Stimulated activated CD8-positive, alpha-beta memory T cell treated with anti-CD3 and anti-CD28 coated beads, Interleukin-7, amount 100 ng/mL, for 4 hours (primary cell): ENCODE results near the gene LIF.

Experiments
- DNase-seq, 2 donors: peaks; one replicate each; pipeline ENCODE4 v3.0.0-alpha.2; 2020; ENCODE audit warnings: low read depth in 2 of 2

LIF gene

DNA sequence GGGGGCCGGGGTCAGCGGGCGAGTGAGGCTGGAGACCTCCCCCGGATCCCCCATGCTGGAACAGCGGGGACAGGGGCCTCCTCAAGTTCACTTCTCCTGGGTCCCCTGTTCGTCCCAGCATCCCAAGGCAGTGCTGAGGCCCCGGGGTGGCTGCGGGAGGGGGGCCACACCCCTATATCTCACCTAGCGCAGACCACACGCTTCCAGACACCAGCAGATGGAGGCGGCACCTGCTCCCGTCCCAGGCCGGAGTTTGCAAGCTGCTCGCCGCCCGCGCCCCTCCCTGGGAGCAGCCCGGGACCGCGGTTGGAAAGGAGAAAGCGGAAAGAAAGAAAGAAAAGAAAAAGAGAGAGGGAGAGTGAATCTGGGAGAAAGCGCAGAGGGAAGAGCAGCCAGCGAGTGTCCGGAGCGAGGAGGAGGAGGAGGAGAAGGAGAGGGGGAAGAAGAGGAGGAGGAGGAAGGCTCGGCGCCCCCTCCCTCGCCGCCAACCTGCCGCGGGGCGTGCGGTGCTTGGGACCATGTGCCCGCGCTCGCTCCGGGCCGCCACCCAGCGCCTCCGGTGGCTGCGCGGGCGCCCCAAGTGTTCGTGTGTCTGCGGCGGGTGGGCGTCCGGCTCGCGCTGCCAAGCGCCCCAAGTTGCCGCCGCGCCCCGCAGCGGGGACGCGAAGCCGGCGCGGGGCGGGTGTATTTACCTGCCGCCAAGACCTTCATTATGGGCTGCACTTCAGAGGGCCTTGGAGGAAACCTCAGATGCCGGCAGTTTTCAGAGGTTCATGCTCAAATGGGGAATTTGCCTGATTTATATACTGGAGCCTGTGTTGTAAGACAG lies at the start of gene LIF:
Gene LIF, minus strand, starts transcription at position 775 of the 829 bp plus-strand sequence. Its CDS starts 64 bp downstream, at position 711.
- peak; percentile 26 to 64 for DNase-seq

DNA sequence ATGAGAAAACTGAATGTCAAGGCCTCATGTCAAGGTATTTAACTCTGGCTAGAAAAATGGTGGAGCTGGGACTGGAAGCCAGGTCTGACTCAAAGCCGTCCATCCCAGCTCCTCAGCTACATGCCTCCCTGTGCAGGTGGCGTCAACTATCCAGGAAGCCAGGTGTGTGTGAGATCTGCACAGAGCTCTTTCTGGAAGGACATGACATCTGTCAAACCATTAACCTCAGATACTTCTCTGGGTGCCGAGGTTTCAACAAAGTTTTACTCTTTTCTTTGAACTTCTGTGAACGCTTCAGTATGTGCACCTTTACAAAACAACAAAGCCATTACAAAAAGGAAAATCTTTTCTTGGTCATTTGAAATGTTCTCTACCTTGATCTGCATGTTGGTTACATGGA lies 49.8 kb upstream of the LIF start:
- no peak for DNase-seq

DNA sequence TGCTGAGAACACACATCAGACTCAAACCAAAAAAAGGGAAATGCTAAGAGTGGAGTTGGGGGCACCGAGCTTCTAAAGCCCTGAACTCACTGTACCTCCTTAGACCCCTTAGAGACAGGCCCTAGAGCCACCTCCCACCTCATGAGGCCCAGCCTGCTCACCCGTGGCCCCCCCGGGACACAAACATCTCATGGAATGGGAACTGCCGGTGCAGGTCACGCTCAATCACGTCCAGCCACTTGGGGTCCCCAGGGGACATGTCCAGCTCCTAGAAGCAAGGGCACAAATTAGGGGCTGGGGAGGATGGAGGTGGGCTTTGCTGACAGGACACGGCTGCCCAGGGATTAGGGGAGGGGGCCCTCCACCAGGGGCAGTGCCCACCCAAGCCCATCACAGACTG lies 49.0 kb upstream of the LIF start:
- DNase-seq: no peak

DNA sequence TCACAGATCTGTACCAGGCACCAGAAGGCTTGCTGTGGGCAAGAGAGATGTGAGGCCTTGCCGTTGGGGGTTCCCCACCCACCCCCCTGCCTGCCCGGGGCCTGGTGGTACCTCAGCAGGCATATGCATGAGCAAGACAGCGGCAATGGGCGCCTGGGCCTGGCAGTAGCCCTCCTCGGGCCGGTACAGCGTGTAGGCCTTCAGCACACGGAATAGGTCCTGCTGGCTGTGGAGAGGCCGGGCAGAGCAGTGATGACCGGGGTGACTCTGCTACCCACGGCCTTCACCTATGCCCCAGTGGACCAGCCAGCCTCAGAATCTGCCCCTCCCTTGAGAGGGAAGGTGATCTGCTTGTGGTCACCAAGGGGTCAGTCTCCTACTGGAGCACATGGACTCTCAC lies 48.3 kb upstream of the LIF start:
- DNase-seq: no peak

DNA sequence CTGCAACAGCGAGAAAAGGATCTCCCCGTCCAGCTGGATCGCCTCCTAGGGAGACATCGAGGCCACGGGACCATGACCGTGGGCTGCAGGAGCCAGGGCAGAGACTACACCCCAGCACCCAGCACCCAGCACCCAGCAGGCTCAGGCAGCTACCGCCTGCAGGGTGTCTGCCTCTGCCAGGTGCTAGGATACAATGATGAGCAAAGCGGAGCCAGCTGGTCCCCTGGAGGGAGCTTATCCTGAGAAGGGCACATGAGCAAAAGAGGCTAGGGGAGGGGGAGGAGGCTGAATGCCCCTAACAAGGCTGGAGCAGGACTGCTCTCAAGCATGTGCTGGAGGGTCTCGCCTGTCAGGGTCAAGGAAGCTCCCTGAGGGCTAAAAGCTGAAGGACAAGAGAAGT lies 47.5 kb upstream of the LIF start:
- no peak for DNase-seq

DNA sequence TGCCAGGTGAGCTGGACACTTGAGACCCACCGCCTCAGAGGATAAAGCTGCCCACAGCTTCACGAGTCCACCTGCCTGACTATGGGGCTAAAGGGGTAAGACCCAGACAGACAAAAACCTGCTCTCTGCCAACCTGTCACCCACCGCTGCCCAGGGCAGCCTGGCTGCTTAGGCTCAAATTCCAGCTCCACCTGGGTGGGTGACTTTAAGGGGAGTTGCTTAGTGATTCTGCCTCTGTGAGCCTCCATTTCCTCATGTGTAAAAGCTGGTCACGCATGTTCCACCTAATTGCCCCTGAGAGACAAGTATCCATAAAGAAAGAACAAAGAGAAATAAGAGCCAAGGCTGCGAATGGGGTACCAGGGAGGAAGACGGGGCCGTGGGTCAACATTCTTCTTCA lies 46.5 kb upstream of the LIF start:
- DNase-seq: no peak

DNA sequence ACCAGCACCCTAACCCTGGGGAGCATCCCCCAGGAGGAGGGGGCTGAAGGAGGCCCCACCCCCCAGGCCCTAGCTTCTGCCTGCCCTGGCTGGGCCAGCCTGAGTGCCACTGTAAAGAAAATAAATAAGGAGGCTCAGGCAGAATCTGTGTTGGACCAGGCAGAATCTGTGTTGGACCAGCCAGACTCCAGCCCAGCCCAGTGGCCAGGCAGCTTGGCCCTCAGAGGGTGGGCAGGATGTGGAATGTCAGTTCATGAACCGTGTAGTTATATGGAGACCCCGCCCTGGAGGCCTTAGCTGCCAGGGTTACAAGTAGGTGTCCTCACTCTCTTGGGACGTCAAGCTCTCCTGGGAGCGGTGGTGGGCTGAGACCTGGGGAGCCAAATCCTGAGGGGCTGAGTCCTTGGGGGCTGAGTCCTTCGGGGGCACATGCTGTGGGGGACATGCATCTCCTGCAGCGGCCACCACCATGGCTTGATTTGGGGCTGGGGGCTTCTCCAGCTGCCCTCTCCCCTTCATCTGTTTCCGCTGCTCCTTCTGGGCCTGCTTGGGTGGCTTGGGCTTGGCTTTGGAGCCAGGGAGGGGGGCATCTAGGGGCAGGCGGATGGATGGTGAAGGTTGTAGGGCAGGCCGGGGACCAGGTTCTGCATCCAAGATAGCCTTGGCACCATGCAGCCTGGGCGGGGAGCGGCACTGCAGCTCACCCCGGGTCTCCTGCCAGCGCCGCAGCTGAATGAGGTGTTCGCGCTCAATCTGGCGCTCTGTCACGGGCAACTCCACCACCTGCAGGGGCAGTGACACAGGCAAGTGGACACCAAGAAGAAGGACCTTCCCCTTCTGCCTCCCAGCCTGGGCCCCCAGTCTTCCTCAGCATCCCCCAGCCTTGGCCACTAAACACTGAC lies 45.8 kb upstream of the LIF start:
- DNase-seq: no peak

DNA sequence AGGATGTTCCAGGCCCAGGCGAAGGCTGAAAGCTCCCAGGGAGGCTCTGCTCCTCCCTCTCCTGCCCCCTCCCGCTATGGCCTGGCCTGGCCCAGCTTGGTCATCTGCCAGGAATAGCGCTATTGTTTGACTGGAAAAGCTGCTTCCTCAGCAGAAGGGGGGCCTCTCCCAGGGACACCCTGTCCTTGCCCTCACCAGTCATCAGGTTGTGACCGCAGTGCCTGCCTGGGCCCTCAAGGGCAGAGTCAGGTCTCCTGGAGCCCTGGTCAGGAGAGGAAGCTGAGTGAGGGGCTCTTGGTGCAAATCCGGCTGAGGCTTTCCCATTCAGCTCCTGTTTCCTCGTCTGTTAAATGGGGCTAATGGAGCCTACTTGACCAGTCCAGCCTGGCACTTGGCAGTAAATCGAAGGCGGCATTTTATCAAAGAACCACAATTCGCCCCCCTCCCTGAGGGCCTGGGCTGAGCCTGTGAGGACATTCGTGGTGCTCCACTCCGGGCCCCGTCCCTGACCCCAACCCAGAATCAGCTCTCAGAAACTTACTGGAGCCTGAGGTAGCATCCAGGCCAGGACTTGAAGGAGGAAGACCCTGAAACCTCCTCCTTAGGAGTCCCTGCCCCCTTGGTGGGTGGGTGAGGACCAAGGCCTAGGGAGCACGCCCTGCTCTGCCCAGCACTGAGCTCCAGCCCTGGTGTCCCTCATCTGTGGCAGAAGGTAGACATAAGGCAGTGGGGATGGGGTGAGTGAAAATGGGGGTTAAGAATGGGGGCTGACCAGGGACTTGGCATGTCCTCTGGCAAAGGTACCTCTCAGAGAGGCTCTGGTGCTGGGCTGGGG lies 44.7 kb upstream of the LIF start:
- no peak for DNase-seq

DNA sequence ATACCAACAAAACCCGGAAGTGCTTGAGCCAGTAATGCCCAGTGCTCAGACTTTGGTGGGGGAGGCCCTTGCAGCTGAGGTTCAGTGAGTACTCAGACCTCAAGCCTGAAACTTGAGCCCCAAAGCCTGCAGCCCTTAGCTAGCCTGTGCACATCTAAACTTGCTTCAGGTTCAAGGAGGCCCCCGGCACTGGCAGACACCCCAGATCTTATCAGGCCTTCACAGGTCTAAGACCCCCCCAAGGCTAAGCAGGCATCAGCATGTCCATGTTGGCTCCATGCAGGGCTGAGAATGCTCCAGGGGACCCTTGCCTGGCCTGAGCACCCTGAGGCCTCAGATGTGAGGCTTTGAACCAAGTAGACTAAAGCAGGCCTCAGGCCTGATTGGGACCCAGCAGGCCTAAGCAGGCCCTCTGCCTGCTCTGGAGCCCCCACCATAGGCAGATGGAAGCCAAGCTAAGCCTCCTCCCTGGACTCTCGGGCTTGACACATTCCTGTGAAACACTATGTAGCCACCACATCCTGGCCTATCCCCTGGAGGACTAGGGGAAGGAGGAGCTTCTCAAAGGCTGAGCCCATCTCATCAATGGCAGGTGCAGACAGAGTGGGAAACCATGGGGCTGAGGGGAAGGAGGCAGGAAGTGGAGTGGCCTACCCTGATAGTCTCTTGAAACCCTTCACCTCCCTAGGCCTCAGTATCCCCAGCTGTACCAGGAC lies 43.9 kb upstream of the LIF start:
- no peak for DNase-seq

DNA sequence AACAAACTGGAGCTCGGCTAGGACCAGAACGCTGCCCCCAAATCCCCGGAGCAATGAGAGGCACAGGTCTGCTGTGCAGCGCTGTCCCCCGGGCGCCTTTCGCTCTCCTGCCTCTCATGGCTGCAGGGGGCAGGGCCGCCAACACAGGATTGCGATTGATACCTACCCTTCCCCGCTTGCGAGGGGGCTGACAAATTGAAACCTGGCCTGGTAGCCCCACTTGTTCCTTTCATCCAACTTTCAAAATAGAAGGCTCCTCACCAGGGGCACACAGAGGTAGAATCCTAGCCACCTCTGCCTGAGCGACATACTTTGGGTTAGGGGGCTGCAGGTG lies 43.4 kb upstream of the LIF start:
- no peak for DNase-seq

DNA sequence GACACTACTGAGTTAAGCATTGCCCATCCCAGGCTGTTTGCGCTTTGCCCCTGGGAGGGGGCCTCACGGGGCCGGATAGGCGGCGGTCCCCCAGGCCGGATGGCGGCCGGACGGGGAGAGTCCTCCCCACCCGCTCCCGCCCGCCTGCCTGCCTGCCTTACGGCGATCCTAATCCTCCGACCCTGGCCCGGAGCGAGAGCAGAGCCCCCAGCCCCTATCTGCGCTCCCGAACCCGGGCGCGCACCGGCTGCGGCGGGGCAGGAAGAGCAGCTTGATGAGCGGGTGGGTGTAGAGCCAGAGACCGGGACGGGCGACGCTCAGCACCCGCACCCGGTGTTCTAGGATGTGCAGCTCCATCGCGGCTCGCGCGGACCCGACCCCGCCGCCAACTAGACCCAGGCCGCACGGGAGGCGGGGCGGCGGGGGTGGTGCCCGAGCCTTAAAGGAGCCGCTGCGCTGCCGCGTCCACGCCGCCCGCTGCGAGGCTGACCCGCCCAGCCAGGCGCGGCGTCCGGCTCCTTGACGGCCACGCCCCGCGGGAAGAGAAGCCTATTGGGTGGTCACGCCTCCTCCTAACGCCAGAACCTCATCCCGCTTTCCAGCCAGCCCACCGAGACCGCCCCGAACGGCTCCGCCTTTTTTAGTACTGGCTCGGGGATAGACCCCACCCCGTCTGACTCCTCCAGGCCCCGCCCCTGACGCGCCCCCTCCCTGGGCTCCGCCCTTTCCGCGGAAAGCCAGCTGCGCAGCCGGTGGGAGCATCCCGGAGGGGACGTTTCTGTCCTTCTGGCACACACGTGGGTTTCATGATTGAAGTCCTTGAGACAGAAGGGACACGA lies 42.8 kb upstream of the LIF start, which contains the start of gene CASTOR1:
Gene CASTOR1, minus strand, starts transcription at position 365 of the 839 bp plus-strand sequence. Its CDS starts 8 bp downstream, at position 357.
- DNase-seq: peak; percentile 75 to 78

DNA sequence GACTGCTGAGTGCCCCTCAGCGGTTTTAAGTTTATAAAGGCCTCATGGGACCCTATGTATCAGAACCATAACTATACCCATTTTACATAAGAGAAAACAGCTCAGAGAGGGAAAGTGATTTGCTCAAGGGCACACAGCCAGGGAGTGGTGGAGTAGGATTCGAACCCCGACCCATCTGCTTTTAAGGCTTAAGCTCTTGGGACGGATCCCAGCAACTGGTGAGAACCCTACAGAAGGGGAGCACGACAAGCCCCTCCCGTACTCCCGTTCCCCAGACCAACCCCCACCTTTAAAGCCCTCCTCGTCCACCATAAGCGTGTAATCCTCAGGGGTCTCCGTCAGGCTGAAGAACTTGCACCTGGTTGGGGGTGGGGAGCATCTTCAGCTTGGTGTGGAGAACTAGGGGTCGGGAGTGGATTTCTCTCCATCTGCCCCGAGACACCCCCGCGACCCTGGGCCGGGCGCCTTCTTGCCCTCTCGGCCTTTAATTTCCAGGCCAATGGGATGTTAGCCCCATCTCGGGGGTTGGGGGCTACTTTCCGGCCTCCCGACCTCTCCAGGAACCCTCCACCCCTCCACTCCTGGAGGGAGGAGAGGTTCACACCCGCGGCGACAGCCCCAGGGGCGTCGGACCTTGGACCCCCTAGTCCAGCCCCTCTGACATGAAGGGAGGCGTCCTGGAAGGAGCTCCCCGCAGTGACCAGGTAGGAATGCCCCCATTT lies 42.0 kb upstream of the LIF start:
- DNase-seq: no peak

DNA sequence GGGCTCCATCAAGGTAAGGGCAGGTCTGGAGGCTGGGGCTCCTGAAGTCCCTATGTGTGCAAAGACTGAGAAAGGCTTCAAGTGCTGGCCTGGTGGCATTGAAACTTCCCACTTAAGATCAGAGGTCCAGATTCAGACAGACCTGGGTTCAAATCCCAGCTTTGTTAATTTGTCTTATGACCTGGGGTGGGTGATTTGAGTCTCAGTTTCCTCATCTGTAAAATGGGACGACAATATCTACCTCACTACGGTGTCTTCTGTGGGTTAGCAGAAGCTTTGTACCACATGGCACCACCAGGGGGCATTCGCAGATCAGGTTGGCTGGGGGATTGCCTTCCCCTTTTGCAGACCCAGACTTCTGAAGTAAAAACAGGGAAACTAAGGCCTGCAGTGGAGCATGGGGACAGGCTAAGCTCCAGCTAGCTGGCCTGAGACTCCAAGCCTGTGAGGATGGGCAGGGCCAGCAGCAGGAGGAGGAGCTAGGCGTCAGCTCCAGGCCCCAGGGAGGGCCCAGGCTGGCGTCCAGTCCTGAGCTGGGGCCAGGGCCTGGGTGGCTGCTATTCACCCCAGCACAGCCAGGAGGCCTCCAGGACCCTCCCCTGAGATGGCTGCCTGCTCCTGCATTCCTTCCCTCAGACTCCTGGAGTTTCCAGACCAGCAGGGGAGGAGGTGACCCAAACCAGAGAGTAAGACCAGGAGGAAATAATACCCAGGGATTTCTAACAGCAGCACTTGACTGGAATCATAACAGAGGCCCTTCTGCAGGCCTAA lies 41.3 kb upstream of the LIF start:
- DNase-seq: peak; percentile 75 to 85

DNA sequence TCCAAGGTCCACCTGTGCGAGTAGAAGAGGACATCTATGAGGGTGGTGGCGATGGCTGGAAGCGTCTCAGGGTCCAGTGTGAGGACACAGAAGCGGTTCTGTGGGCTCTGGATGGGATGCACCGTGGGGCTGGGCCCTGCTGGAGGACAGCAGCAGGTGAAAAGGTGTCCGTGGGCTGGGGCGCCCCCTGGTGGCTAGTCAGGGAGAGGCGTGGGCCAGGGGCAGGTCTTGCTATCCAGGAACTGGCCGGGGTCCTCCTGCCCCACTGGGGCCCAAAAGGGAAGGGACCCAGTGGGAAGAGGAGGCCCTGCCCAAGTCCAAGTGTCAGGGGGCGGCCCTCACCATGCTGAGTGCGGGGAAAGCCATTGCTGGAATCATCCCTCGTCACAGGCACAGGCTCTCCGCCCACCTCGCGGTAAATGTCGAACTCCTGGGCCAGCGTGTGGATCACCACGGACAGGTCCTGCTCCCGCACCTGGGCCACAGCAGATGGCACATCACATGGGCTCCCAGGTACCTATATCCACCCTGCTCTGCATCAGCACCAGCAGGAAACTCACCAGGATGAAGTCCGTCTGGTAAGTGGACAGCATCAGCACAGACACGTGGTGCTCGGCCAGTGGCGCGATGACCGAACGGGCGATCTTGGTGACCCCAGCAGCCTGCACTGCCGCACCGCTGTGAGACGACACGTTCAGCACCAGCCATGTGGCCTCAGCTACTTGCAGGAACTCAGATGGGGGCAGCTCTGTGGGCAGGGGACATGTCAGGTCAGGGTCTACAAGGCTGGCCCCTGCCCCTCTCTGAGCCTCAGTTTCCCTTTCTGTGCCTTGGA lies 40.5 kb upstream of the LIF start:
- peak; percentile 71 to 74 for DNase-seq

DNA sequence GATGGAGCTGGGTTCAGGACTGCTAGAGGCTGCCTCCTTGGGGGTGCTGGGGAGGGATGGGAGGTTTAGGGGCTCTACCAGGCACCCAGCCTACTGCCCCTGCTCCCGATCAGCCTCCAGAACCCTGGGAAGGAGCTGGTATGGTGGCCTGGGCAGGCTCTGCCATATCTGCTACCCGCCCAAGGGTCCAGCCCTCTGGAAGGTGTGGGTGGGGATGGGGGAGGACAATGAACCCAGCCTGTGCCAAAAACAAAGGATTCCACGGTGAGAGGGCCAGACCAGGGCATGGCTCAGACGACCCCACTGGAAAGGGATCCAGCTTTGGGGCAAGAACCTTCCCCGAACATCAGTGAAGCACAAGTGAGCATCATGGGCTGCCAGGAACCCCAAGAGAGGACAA lies 39.8 kb upstream of the LIF start:
- DNase-seq: no peak

DNA sequence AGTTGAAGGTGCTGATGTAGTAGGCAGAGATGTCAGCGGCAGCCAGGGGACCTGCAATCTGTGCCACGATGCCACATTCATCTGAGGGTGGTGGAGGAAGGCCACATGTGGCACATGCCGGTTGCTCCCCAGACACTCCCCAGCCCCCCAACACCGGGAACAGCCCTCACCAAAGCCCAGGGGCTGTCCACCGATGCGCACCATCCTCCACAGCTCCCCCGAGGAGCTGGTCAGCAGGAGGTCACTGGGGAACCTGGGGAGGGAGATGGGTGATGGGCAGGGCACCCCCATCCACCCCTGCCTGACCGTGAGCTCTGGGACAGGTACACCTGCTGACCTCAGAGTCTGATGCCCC lies 39.3 kb upstream of the LIF start:
- no peak for DNase-seq

DNA sequence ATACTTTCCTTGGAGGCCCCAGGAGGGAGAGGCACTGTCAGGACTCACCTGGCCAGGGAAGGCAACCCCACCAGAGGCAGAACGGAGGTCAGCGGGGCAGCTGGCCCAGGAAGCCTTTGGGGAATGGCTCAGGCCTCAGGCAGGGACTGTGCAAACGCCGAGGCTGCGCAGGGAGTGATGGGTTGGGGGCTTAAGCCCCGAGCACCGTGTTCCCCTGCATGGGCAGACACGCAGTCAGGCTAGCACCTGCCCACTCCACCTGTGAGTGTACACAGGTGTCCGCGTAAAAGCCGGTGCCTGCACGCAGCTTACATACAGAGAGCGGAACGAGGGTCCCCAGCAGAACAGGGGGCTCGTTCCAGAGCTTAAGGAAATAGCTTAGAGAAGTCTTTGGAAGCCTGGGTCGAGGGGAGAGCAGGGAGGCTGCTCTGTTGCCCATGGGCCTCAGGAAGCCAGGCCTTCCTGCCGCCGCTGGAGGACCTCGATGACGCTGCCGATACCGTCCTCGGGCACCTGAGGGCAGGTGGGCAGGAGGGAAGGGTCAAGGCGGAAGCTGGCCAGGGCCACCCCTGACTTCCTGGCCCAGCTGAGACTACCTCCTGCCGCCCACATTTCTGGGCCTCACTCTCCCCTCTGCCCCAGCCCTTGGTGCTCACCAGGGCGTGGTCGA lies 38.8 kb upstream of the LIF start:
- DNase-seq: no peak

DNA sequence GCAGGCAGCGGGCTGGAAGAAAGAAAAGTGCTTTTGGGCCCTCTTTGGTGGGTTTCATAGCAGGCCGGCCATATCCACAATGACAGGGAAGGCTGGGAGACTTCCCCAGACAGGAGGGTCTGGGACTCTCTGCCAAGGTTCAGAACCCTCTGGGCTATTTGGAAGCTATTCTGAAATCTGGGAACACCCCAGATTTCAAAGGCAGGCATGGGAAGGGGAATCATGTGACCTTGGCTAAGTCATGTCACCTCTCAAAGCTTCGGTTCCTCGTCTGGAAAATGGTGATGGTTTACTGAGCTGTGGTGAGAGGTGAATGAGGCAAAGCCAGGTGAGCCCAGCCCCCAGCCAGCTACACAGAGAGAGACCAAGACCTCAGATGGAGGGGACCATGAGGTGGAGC lies 38.1 kb upstream of the LIF start:
- DNase-seq: no peak
